ENCODE results near the gene ZFHX3.

GRCh38 chr16:72857834-72858664 is 189.9 kb downstream of the ZFHX3 start:
- no peak for TF ChIP-seq CTCF (IDR thresholded peaks at IDR 0.05)
- no peak for TF ChIP-seq EP300 (IDR thresholded peaks at IDR 0.05)

All from tibial nerve (tissue), 4 donors.